ENCODE results near the gene GGACT. TPM values are rescaled to one million over a fixed set of nuclear protein-coding genes. Genes with fewer than 3 reads are reported as not detected.

Gene GGACT
- total and polyA plus RNA-seq, 2 of the 8 experiments (the other 6 are each of a cell fraction or from before 2014, with no cell fraction given), result 1.1 to 1.5 TPM

GRCh38 chr13:100581030-100581429 is 7.6 kb downstream of the GGACT start:
- Histone ChIP-seq H2AK5ac (ENCODE audit: low read depth, low read length) (no peak overlapping the region), H2BK15ac (ENCODE audit: low read length) (no peak overlapping the region), H3K27me3 (replicated peaks in 1 of 4; ENCODE audit: control insufficient read depth in 3 of 4, extremely low read depth in 1 of 4, insufficient read depth in 3 of 4, low read length in 3 of 4) (no peaks in the 10 kb centered on the region), H2AFZ (ENCODE audit: low read length) (no peak overlapping the region), H2BK5ac (ENCODE audit: low read depth, low read length) (no peak overlapping the region), H2BK12ac (ENCODE audit: low read depth, low read length) (no peak overlapping the region), H3K36me3 (ENCODE audit: control insufficient read depth in 2 of 4, insufficient read depth in 4 of 4, low read length in 3 of 4) (peaks cover 0 to 6% (median 1%) of the 10 kb centered on the region in 4 experiments; a peak in 1 of 8 replicates), H3K79me1 (ENCODE audit: low read depth, low read length) (no peaks in the 10 kb centered on the region), H3K23me2 (ENCODE audit: low read depth, low read length) (no peaks in the 10 kb centered on the region), H3K18ac (ENCODE audit: extremely low read depth, low read length) (no peak overlapping the region), H4K91ac (replicated peaks; ENCODE audit: insufficient read length, low read length) (no peak overlapping the region), H3K23ac (ENCODE audit: insufficient read length) (no peak overlapping the region), H4K20me1 (replicated peaks in 1 of 2; ENCODE audit: control insufficient read depth in 1 of 2, insufficient read depth in 2 of 2, low read length in 2 of 2) (no peaks in the 10 kb centered on the region), H3K79me2 (ENCODE audit: control insufficient read depth in 1 of 2, insufficient read depth in 2 of 2, low read length in 2 of 2) (no peaks in the 10 kb centered on the region), H3K4me3 (ENCODE audit: extremely low read depth in 1 of 4, insufficient read depth in 2 of 4, low read depth in 3 of 4, low read length in 4 of 4) (no peak overlapping the region), H3K27ac (ENCODE audit: low read depth, low read length) (no peak overlapping the region), H3K9ac (replicated peaks in 1 of 4; ENCODE audit: extremely low read depth in 1 of 4, low read depth in 3 of 4, low read length in 3 of 4) (no peak overlapping the region), H3K56ac (replicated peaks; ENCODE audit: insufficient read length, low read depth, low read length) (no peak overlapping the region), H2BK120ac (replicated peaks; ENCODE audit: low read depth, low read length) (no peak overlapping the region), H2BK20ac (ENCODE audit: low read length) (no peak overlapping the region), H3K4ac (replicated peaks; ENCODE audit: insufficient read length, low read depth, low read length) (no peak overlapping the region), H3K4me1 (replicated peaks in 1 of 4; ENCODE audit: control insufficient read depth in 3 of 4, insufficient read depth in 4 of 4, low read length in 3 of 4) (no peaks in the 10 kb centered on the region), H3K4me2 (ENCODE audit: insufficient read depth in 1 of 2, low read depth in 2 of 2, low read length in 2 of 2) (no peak overlapping the region), H4K5ac (ENCODE audit: insufficient read length, low read depth, low read length) (no peak overlapping the region), H4K8ac (ENCODE audit: extremely low read depth, insufficient read depth, low read length) (no peak overlapping the region), H3K14ac (ENCODE audit: insufficient read length) (no peak overlapping the region), H3K9me3 (ENCODE audit: insufficient read depth in 2 of 2, low read depth in 1 of 2, low read length in 1 of 2) (peaks cover 4 to 10% of the 10 kb centered on the region in 2 experiments; a peak in 2 of 4 replicates)
- TF ChIP-seq CTBP2 (IDR thresholded peaks at IDR 0.05; ENCODE audit: borderline replicate concordance, insufficient read depth, insufficient read length, low read length), result no peak
- no peak for TF ChIP-seq TAF1 (IDR thresholded peaks at IDR 0.05; ENCODE audit: low read depth, low read length)
- TF ChIP-seq KDM1A (IDR thresholded peaks at IDR 0.05; ENCODE audit: borderline replicate concordance, low read length), result no peak
- TF ChIP-seq EGR1 (IDR thresholded peaks at IDR 0.05; ENCODE audit: borderline replicate concordance, low read depth, low read length), result no peak
- TF ChIP-seq BRCA1 (IDR thresholded peaks at IDR 0.05; ENCODE audit: low read depth, low read length), result no peak
- TF ChIP-seq TCF12 (IDR thresholded peaks at IDR 0.05; ENCODE audit: low read depth, low read length), result no peak
- TF ChIP-seq RFX5 (IDR thresholded peaks at IDR 0.05; ENCODE audit: borderline replicate concordance, low read depth, low read length), result no peak
- no peak for TF ChIP-seq TAF7 (optimal IDR thresholded peaks at IDR 0.05; ENCODE audit: borderline replicate concordance, low read depth, low read length)
- TF ChIP-seq SP2 (IDR thresholded peaks at IDR 0.05; ENCODE audit: low read length), result no peak
- no peak for TF ChIP-seq SIN3A (conservative IDR thresholded peaks at IDR 0.05 in 1 of 2, IDR thresholded peaks at IDR 0.05 in 1 of 2; ENCODE audit: low read depth in 1 of 2, low read length in 2 of 2)
- POLR2A ChIA-PET (ENCODE audit: partially characterized antibody), result no interaction called here
- FAIRE-seq (no peak), DNase-seq (ENCODE audit: low read depth in 1 of 2, low spot score in 2 of 2) (no peak)
- CTCF ChIA-PET (ENCODE audit: partially characterized antibody), result interaction anchor here (1.0 to 1.1 kb wide), 2 partner anchors 9 to 12 kb away, joined by 3 to 4 read pairs; no protein-coding TSS in a partner anchor
- WGBS, 2 experiments (ENCODE audit: extremely low coverage in 1 of 2, insufficient coverage in 1 of 2, insufficient read length in 1 of 2, insufficient replicate concordance in 2 of 2, low coverage in 1 of 2, low lambda C conversion rate in 2 of 2, missing lambda C conversion rate in 1 of 2), result 96% methylated on average over 4 of the region's 4 CpGs; no CpG with 5 or more reads in 1 of the 2 experiments

All from H1 (cell line).